ENCODE results near the gene CARS1.

Gene CARS1

DNA sequence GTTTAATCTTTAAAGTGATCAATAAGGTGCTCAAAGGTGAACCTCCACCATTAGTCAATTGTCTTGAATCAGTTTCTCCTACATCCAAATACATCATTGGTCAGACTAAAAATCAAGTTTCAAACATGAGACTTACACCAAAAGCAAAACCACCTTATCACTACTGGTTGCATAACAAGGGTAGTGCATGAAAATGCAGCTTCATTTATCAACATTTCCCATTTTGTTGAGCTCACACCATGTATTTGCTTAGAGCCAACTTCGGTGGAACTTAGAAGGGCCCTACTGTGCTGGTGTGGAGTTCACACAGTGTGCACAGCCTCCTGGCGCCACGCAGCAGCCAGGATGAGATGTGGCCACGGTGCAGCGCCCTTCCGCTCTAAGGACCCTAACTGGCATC lies 104.9 kb downstream of the CARS1 start:
- no peak for DNase-seq

DNA sequence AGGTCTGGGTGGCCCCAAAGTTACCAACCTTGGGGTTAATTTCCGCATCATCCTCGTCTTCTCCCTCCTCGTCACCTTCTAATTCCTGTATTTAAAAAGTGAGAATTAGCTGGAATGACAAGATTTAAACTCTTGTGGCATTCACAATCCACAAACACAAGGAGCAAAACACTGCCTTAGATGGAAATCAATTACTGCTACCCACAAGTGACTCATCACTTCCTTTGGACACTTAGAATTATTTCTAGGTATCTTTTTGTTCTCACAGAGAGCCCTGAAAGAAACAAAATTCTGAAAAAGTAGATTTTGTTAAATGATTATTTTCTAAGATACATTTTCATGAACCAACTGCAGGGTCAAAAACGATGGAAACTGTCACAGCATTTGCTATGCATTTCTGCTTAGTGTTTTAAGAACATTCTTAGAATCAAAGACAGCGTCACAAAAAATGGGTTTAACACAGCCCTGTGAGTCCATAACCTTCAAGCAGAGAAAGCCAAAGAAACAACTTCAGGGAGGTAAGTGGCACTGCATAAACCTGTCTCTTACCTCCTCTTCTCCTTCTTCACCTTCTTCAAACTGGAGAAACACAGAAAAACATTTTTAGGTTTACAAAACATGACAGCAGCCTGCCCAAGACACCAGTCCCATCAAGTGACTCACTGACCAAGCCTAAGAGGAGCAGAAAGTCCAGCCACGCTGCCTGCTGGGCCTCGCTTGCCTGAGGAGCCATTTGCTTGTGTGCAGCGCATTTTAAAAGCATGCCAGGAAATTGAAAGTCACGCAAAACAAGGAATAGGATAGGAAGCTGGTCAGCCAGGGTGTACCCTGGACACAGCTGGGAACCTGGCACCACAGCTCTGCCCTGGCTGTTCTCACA lies 105.8 kb downstream of the CARS1 start:
- DNase-seq, result peak; percentile 29
